H9 (cell line): ENCODE measurements around the gene ZDHHC3. TPM values are rescaled to one million over a fixed set of nuclear protein-coding genes. Genes with fewer than 3 reads are reported as not detected.

ENCODE experiments used
- DNase-seq: peaks from one replicate; pipeline ENCODE4 v3.0.0-alpha.2; 2017
- H2AFZ ChIP-seq: one replicate; pipeline ENCODE4 v1.6.1; 2013; ENCODE audit warnings: mild to moderate bottlenecking, low read length, control low read depth, moderate library complexity
- H2AK5ac ChIP-seq: 2 replicates; pipeline ENCODE4 v1.6.1; 2013; ENCODE audit warnings: low read length, control low read depth, mixed read lengths; ENCODE audit not compliant: insufficient read length
- H2BK120ac ChIP-seq: one replicate; pipeline ENCODE4 v1.6.1; 2013; ENCODE audit warnings: low read depth, mild to moderate bottlenecking, low read length, control low read depth, inconsistent platforms; ENCODE audit not compliant: poor library complexity, severe bottlenecking
- H2BK12ac ChIP-seq: 2 replicates; pipeline ENCODE4 v1.6.1; 2013; ENCODE audit warnings: low read length, control low read depth, mixed read lengths, low read depth; ENCODE audit not compliant: insufficient read length
- H2BK15ac ChIP-seq: 2 replicates; pipeline ENCODE4 v1.6.1; 2013; ENCODE audit warnings: low read depth, low read length, control low read depth
- H2BK20ac ChIP-seq: one replicate; pipeline ENCODE4 v1.6.1; 2013; ENCODE audit warnings: low read depth, mild to moderate bottlenecking, low read length, control low read depth, inconsistent platforms; ENCODE audit not compliant: poor library complexity, severe bottlenecking
- H2BK5ac ChIP-seq: 2 replicates; pipeline ENCODE4 v1.6.1; 2013; ENCODE audit warnings: low read length, control low read depth, mixed read lengths; ENCODE audit not compliant: insufficient read length
- H3K14ac ChIP-seq: 2 replicates; pipeline ENCODE4 v1.6.1; 2013; ENCODE audit warnings: low read length, control low read depth; ENCODE audit not compliant: insufficient read depth
- H3K18ac ChIP-seq: 2 replicates; pipeline ENCODE4 v1.6.1; 2013; ENCODE audit warnings: low read depth, mild to moderate bottlenecking, mixed read lengths, low read length, control low read depth; ENCODE audit not compliant: insufficient read length
- H3K23ac ChIP-seq: 2 replicates; pipeline ENCODE4 v1.6.1; 2013; ENCODE audit warnings: low read length, control low read depth, mixed read lengths, low read depth; ENCODE audit not compliant: insufficient read length
- H3K23me2 ChIP-seq: 2 replicates; pipeline ENCODE4 v1.6.1; 2013; ENCODE audit warnings: low read depth, mild to moderate bottlenecking, mixed read lengths, low read length, control low read depth; ENCODE audit not compliant: insufficient read length, poor library complexity, severe bottlenecking
- H3K27ac ChIP-seq: 2 replicates; pipeline ENCODE4 v1.5.1; 2013; ENCODE audit warnings: low read length, control low read depth, mixed read lengths, low read depth; ENCODE audit not compliant: insufficient read length
- H3K27me3 ChIP-seq: 2 replicates; pipeline ENCODE4 v1.6.1; 2013; ENCODE audit warnings: low read length, control low read depth, inconsistent platforms; ENCODE audit not compliant: insufficient read depth
- H3K4ac ChIP-seq: 2 replicates; pipeline ENCODE4 v1.6.1; 2013; ENCODE audit warnings: low read depth, mild to moderate bottlenecking, control low read depth, inconsistent platforms, low read length, moderate library complexity
- H3K4me1 ChIP-seq: 2 replicates; pipeline ENCODE4 v1.6.1; 2013; ENCODE audit warnings: low read length, control low read depth, inconsistent platforms; ENCODE audit not compliant: insufficient read depth
- H3K4me2 ChIP-seq: 2 replicates; pipeline ENCODE4 v1.6.1; 2013; ENCODE audit warnings: low read length, control low read depth, mixed read lengths; ENCODE audit not compliant: insufficient read length, insufficient read depth
- H3K56ac ChIP-seq: 2 replicates; pipeline ENCODE4 v1.6.1; 2013; ENCODE audit warnings: low read depth, mild to moderate bottlenecking, mixed read lengths, low read length, control low read depth; ENCODE audit not compliant: insufficient read length
- H3K79me1 ChIP-seq: 2 replicates; pipeline ENCODE4 v1.6.1; 2013; ENCODE audit warnings: low read depth, mild to moderate bottlenecking, moderate library complexity, low read length, control low read depth, inconsistent platforms; ENCODE audit not compliant: insufficient read depth, poor library complexity, severe bottlenecking
- H3K79me2 ChIP-seq: 2 replicates; pipeline ENCODE4 v1.6.1; 2013; ENCODE audit warnings: low read length, control low read depth, inconsistent platforms; ENCODE audit not compliant: insufficient read depth
- H3K9ac ChIP-seq: 2 replicates; pipeline ENCODE4 v1.6.1; 2013; ENCODE audit warnings: low read length, control low read depth, mixed read lengths; ENCODE audit not compliant: insufficient read length; ENCODE audit errors: extremely low read depth
- H3K9me3 ChIP-seq: one replicate; pipeline ENCODE4 v1.6.1; 2013; ENCODE audit warnings: low read depth, low read length, inconsistent platforms; ENCODE audit not compliant: control insufficient read depth
- H3T11ph ChIP-seq: one replicate; pipeline ENCODE4 v1.6.1; 2013; ENCODE audit warnings: mild to moderate bottlenecking, low read length, control low read depth, inconsistent platforms
- H4K20me1 ChIP-seq: one replicate; pipeline ENCODE4 v1.6.1; 2013; ENCODE audit not compliant: control insufficient read depth, insufficient read length, insufficient read depth
- H4K5ac ChIP-seq: 2 replicates; pipeline ENCODE4 v1.6.1; 2013; ENCODE audit warnings: low read depth, mild to moderate bottlenecking, mixed read lengths, low read length, control low read depth; ENCODE audit not compliant: insufficient read length
- H4K8ac ChIP-seq: replicated peaks from 2 replicates; pipeline ENCODE4 v1.6.1; 2013; ENCODE audit warnings: low read length, control low read depth, mixed read lengths, low read depth; ENCODE audit not compliant: insufficient read length
- H4K91ac ChIP-seq: 2 replicates; pipeline ENCODE4 v1.6.1; 2013; ENCODE audit warnings: low read depth, mild to moderate bottlenecking, moderate library complexity, mixed read lengths, low read length, control low read depth; ENCODE audit not compliant: insufficient read length
- H3K27ac Mint-ChIP-seq, 3 experiments: 2 replicates in 2 of 3; 3 replicates in 1 of 3; pipeline ENCODE4 v1.8.0; 2020 to 2021; ENCODE audit warnings: mixed read lengths in 3 of 3, mild to moderate bottlenecking in 1 of 3, moderate library complexity in 1 of 3
- H3K27me3 Mint-ChIP-seq: 2 replicates; pipeline ENCODE4 v1.8.0; 2021; ENCODE audit warnings: low read depth, mild to moderate bottlenecking, moderate library complexity, mixed read lengths
- H3K36me3 Mint-ChIP-seq, 3 experiments: 2 replicates in 2 of 3; 3 replicates in 1 of 3; pipeline ENCODE4 v1.8.0; 2020 to 2021; ENCODE audit warnings: low read depth in 3 of 3, mixed read lengths in 3 of 3; ENCODE audit not compliant: insufficient read depth in 1 of 3
- H3K4me1 Mint-ChIP-seq, 2 experiments: 2 replicates each; pipeline ENCODE4 v1.8.0; 2020; ENCODE audit warnings: mixed read lengths in 2 of 2
- H3K4me3 Mint-ChIP-seq, 2 experiments: 2 replicates in 1 of 2; 3 replicates in 1 of 2; pipeline ENCODE4 v1.8.0; 2020 to 2021; ENCODE audit warnings: mild to moderate bottlenecking in 2 of 2, mixed read lengths in 2 of 2, moderate library complexity in 1 of 2
- H3K9me3 Mint-ChIP-seq, 2 experiments: 2 replicates in 1 of 2; 3 replicates in 1 of 2; pipeline ENCODE4 v1.8.0; 2020; ENCODE audit warnings: mild to moderate bottlenecking in 2 of 2, mixed read lengths in 2 of 2, moderate library complexity in 1 of 2
- CTCF ChIP-seq: fragments of 200-600 bp; sonication (generic); conservative IDR thresholded peaks from 3 replicates; pipeline ENCODE4 v1.8.0; 2021; ENCODE audit warnings: antibody characterized with exemption, mild to moderate bottlenecking
- WGBS: extraction: QIAGEN DNeasy Blood & Tissue Kit; methylation state at CpG from one replicate; pipeline ENCODE4 v1.1.7; 2013; ENCODE audit warnings: missing lambda C conversion rate, low lambda C conversion rate, mixed read lengths; ENCODE audit not compliant: insufficient read length; ENCODE audit errors: extremely low coverage; 5-methylcytosine and 5-hydroxymethylcytosine counted together
- total RNA-seq: library from RNA; stranded (reverse); gene quantifications from 2 replicates; pipeline ENCODE4 v1.2.1, GENCODE V29; 2021

The ZDHHC3 gene
- total RNA-seq, 1 experiment from 2014 or later, result 71.3 TPM

GRCh38 chr3:44995142-44995770, 19.3 kb upstream of the ZDHHC3 start:
- H3K27ac ChIP-seq, result no peak overlapping the region
- H4K5ac ChIP-seq, result no peak overlapping the region
- TF ChIP-seq CTCF, result no peak
- WGBS, result no CpG with 5 or more reads among the region's 8 CpGs
- H4K20me1 ChIP-seq, result no peaks in the 10 kb centered on the region
- H3K79me1 ChIP-seq, result no peaks in the 10 kb centered on the region
- no peak overlapping the region for H2BK12ac ChIP-seq
- H3K27me3 Mint-ChIP-seq, result no peaks in the 10 kb centered on the region
- H3K56ac ChIP-seq, result no peak overlapping the region
- H3T11ph ChIP-seq, result no peak overlapping the region
- peaks cover 21 to 24% of the 10 kb centered on the region in 2 experiments for H3K4me1 Mint-ChIP-seq
- DNase-seq, result no peak
- no peak overlapping the region for H2AFZ ChIP-seq
- no peak overlapping the region for H3K9ac ChIP-seq
- H3K9me3 ChIP-seq, result no peaks in the 10 kb centered on the region
- H3K36me3 Mint-ChIP-seq, result peaks cover 40 to 81% (median 78%) of the 10 kb centered on the region in 3 experiments
- H4K8ac ChIP-seq, result no peak overlapping the region
- no peak overlapping the region for H3K14ac ChIP-seq
- H2BK15ac ChIP-seq, result no peak overlapping the region
- H3K79me2 ChIP-seq, result no peaks in the 10 kb centered on the region
- no peaks in the 10 kb centered on the region for H3K23me2 ChIP-seq
- no peak overlapping the region for H3K4me2 ChIP-seq
- H3K18ac ChIP-seq, result no peak overlapping the region
- H3K4me1 ChIP-seq, result peaks cover 9% of the 10 kb centered on the region
- H2AK5ac ChIP-seq, result no peak overlapping the region
- no peak overlapping the region for H3K4me3 Mint-ChIP-seq
- H2BK120ac ChIP-seq, result no peak overlapping the region
- H2BK20ac ChIP-seq, result no peak overlapping the region
- no peak overlapping the region for H2BK5ac ChIP-seq
- H3K4ac ChIP-seq, result no peak overlapping the region
- H3K27me3 ChIP-seq, result no peaks in the 10 kb centered on the region
- H3K23ac ChIP-seq, result no peak overlapping the region
- H4K91ac ChIP-seq, result no peak overlapping the region
- peak overlapping the region in 2 of 3 experiments; percentile 61 to 64; a peak in 2 of 7 replicates for H3K27ac Mint-ChIP-seq
- no peaks in the 10 kb centered on the region for H3K9me3 Mint-ChIP-seq
